ENCODE data around the gene CHCHD1.
A peak's percentile ranks its signal among the peaks of the same experiment; 100 is the strongest.

Gene CHCHD1

DNA sequence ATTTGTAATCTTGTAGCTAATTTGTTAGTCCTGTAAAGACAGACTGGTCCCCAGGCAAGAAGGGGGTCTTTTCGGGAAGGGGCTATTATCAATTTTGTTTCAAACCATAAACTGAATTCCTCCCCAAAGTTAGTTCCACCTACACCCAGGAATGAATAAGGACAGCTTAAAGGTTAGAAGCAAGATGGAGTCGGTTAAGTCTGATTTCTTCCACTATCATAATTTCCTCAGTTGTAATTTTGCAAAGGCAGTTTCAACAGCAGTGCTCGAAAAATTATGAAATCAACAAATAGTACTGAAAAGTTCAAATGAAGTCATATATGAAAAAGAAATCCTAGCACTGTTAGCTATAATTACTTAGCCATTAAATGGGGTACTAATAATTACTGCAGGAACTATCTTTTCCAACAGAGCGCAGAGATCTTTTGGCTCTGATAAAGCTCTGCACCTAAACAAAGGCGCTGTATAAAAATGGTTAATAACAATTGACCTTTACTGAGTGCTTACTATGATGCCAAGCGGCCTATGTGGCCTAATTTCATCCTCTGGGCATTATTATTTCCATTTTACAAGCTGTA lies 38.4 kb upstream of the CHCHD1 start:
- no peak for TF ChIP-seq ZFX (IDR thresholded peaks at IDR 0.05; ENCODE audit: borderline replicate concordance)
- TF ChIP-seq, protein P1, sequence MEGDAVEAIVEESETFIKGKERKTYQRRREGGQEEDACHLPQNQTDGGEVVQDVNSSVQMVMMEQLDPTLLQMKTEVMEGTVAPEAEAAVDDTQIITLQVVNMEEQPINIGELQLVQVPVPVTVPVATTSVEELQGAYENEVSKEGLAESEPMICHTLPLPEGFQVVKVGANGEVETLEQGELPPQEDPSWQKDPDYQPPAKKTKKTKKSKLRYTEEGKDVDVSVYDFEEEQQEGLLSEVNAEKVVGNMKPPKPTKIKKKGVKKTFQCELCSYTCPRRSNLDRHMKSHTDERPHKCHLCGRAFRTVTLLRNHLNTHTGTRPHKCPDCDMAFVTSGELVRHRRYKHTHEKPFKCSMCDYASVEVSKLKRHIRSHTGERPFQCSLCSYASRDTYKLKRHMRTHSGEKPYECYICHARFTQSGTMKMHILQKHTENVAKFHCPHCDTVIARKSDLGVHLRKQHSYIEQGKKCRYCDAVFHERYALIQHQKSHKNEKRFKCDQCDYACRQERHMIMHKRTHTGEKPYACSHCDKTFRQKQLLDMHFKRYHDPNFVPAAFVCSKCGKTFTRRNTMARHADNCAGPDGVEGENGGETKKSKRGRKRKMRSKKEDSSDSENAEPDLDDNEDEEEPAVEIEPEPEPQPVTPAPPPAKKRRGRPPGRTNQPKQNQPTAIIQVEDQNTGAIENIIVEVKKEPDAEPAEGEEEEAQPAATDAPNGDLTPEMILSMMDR (IDR thresholded peaks at IDR 0.05), result no peak
- peak overlapping the region; percentile 90 for H3K27ac ChIP-seq

DNA sequence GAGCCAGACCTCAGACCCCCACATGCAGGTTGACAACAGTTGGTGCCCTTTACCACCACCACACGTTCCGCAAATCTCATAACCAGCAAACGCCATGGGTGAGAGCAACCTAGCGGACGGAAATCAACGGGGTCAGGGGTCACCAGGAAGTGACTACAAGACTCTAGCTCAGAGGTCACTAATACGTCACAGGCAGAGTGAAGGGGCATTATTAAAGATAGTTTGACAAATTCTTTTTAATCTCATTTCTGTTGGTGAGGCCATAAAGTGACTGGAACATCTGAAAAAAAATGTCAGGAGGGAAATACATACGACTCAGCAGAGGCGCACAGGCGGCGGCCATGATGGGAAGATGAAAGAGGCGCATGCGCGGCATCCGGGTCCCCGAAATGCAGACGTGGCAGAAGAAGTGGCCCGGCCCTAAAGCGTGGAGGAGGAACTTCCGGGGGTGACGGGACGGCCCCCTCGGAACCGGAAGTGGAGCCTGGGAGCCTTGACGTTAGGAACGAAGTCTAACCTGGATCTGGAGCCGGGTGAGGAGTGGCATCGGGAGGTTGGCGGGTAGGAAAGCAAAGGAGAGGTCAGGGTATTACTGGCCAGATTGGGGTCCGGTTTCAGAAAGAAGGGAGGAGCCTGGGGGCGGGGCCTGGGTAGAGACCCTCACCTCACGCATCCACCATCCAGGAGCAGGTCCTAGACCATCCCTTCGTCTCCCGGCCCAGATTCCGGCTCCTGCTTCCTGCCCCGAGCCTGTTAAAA lies 37.8 kb upstream of the CHCHD1 start, which contains the start of gene SEC24C:
TSS of gene SEC24C (plus strand) at position 468 of the 759 bp plus-strand sequence. CDS start 2,461 bp downstream, outside the sequence.
- TF ChIP-seq, protein P1 (IDR thresholded peaks at IDR 0.05), result no peak
- no peak for TF ChIP-seq ZFX (IDR thresholded peaks at IDR 0.05; ENCODE audit: borderline replicate concordance)
- peak within 1 kb of the TSS; percentile 90 for H3K27ac ChIP-seq

DNA sequence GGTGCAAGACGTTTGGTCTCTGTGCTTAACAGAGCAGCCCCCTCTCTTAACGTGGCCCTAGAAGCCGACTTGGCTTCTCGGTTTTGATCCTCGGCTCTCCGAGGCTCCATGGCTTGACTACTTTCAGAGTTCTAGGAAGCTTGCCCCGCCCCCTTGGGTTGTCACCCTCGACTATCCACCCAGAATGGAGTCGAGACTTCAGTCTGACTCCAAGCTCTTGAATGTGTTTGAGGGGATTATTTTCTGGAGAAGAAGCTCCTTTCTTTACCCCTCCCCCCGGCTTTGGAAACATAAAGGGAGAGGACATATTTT lies 37.2 kb upstream of the CHCHD1 start:
- no peak for TF ChIP-seq ZFX (IDR thresholded peaks at IDR 0.05; ENCODE audit: borderline replicate concordance)
- TF ChIP-seq, protein P1 (IDR thresholded peaks at IDR 0.05), result no peak
- peak overlapping the region; percentile 90 for H3K27ac ChIP-seq

DNA sequence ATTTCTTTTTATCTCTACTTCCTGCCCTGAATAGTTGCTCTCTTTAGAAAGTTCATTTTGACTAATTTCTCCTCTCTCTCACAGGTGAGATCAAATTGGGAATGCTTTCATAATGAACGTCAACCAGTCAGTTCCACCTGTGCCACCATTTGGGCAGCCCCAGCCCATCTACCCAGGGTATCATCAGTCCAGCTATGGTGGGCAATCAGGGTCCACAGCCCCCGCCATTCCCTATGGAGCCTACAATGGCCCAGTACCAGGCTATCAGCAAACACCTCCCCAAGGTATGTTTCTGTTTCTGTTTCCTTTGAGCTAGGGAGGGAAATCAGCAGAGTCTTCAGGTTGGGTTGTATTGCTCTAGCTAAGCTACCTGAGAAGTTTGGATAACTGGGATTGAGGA lies 35.1 kb upstream of the CHCHD1 start:
- TF ChIP-seq ZFX (IDR thresholded peaks at IDR 0.05; ENCODE audit: borderline replicate concordance), result no peak
- TF ChIP-seq, protein P1 (IDR thresholded peaks at IDR 0.05), result no peak
- no peak overlapping the region for H3K27ac ChIP-seq

DNA sequence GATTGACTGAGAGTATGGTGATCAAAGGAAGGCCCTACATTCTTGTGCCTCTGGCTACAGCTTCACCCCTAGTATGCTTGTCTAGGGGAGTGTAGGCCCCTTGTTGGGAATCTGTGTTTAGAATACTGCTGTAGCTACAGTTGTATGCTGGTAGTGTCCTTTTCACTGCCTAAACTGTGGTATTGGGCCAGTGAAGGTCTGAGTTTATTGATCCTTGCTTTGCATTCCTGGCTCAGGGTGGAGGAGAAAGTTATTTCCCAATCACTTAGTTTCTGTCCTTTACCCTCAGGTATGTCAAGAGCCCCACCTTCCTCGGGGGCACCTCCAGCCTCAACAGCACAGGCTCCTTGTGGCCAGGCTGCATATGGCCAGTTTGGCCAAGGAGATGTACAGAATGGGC lies 31.0 kb upstream of the CHCHD1 start:
- H3K27ac ChIP-seq, result no peak overlapping the region
- TF ChIP-seq, protein P1 (IDR thresholded peaks at IDR 0.05), result no peak
- no peak for TF ChIP-seq ZFX (IDR thresholded peaks at IDR 0.05; ENCODE audit: borderline replicate concordance)

DNA sequence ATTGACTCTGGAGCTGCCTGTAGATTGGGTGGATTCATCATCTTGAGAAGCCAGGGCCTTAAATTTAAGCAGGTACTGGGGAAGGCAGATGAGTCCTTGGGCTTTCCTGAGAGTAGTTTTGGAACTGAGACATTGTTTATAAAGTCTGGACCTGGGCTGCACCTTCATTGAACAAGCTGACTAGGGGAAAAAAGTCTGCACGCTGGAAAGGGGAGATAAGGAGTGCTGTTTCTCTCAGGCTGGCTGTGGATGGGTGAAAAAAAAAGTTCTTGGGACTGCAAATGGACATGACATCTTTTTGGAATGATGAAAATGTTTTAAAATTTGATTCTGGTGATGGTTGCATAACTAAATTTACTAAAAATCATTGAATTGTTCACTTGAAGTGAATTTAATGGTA lies 25.7 kb upstream of the CHCHD1 start:
- H3K27ac ChIP-seq, result no peak overlapping the region
- TF ChIP-seq, protein P1 (IDR thresholded peaks at IDR 0.05), result no peak
- no peak for TF ChIP-seq ZFX (IDR thresholded peaks at IDR 0.05; ENCODE audit: borderline replicate concordance)
